GM18508 (cell line): Measurements from ENCODE around the gene DNAH14.
"Not testable (repeated sequence)": the region's sequence is repeated elsewhere in the genome, so short reads cannot be mapped to it uniquely, and the experiment has no call there.

Experiments
- ATAC-seq: cut with Tn5 transposase; IDR thresholded peaks from one replicate; pipeline ENCODE4 v1.9.1; 2021; ENCODE audit warnings: moderate number of reproducible peaks; ENCODE audit not compliant: insufficient read depth, unreplicated experiment

DNAH14 gene

GRCh38 chr1:224989615-224990014, 60.1 kb downstream of the DNAH14 start:
- no peak for ATAC-seq

DNA sequence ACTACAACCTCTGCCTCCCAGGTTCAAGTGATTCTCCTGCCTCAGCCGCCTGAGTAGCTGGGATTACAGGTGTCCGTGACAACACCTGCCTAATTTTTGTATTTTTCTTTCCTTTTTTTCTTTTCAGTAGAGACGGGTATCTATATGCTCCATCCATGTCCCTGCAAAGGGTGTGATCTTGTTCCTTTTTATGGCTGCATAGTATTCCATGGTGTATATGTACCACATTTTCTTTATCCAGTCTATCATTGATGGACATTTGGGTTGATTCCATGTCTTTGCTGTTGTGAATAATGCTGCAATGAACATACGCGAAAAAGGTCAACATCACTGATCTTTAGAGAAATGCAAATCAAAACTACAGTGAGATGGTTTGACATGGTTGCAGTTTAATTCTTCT, 62.1 kb downstream of the DNAH14 start:
- ATAC-seq: not testable (repeated sequence)

DNA sequence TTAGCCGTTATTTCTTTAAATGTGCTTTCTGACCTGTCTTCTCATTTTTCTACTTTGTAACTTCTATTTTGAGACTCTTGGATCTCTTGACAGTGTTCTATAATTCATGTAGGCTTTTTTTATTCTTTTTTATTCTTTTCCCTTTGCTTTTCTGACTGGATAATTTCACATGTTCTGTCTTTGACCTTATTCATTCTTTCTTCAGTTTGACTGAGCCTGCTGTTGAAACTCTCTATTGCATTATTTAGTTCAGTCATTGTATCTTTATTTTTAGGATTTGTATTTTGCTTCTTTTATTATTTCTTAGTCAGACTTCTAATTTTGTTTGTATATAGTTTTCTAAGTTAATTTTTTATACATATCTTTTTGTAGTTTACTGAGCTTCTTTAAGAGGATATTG, 66.1 kb downstream of the DNAH14 start:
- ATAC-seq: no peak

DNA sequence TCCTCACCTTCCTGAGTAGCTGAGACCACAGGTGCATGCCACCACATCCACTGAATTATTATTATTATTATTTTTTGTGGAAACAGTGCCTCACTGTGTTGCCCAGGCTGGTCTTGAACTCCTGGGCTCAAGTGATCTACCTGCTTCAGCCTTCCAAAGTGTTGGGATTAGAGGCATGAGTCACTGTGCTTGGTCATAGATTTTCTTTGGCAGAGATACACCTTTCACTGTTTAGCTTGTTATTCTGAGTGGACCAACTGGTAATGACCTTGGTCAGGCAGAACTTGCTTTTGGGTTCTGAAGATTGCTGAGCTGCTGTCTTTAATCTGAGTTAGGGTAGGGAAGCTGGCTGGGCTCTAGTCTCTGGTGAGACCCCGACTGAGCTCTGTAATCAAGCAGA, 66.8 kb downstream of the DNAH14 start:
- no peak for ATAC-seq

DNA sequence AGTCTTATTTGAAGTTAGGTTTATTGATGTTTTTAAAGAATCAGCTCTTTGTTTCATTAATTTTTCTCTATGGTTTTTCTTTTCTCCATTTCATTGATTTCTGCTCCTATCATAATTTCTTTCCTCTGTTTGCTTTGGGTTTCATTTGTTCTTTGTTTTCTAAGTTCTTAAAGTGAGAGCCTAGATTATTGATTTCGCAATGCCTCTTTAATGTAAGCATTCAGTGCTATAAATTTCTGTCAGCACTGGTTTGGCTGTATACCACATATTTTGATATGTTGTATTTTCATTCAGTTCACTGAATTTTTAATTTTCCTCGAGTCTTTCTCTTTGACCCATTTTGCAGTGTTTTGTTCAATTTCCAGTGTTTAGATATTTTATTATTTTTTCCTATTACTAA, 68.7 kb downstream of the DNAH14 start:
- ATAC-seq: no peak

DNA sequence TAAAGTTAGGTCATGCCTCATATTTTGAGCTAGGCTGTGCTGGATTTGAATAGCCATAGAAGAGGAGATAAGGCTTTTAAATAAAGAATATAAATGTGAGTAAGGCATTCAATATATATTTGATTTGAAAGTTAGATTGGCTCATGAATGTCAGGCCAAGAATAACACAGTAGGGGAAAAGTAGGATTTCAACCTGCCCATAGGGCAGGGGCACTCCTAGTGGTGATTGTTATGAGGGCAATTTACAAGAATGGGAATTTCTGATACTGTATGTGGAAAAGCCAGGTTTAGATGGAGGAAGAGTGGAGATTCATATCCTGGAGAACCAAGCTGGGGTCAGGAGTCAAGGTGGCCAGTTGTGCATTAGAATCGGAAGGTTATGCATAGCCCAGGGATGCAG, 74.9 kb downstream of the DNAH14 start:
- ATAC-seq: no peak

- ATAC-seq: not testable (repeated sequence)
These were observed 76.9 kb downstream of the DNAH14 start for GRCh38 chr1:225006352-225006751.

GRCh38 chr1:225008050-225008449, 78.6 kb downstream of the DNAH14 start:
- not testable (repeated sequence) for ATAC-seq

GRCh38 chr1:225021037-225021436, 91.6 kb downstream of the DNAH14 start:
- no peak for ATAC-seq

DNA sequence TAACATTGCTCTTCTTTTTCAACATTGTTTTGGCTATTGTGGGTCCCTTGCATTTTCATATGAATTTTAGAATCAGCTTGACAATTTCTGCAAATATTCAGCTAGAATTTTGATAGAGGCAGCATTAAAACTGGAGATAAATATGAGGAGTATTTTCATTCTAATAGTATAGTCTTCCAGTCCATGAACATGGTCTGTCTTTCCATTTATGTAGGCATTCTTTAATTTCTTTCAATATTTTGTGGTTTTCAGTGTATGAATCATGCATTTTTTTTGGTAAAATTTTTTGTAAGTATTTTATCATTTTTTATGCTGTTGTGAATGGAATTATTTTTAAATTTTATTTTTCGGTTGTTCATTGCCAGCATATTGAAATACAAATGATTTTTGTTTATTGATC, 97.2 kb downstream of the DNAH14 start:
- no peak for ATAC-seq

DNA sequence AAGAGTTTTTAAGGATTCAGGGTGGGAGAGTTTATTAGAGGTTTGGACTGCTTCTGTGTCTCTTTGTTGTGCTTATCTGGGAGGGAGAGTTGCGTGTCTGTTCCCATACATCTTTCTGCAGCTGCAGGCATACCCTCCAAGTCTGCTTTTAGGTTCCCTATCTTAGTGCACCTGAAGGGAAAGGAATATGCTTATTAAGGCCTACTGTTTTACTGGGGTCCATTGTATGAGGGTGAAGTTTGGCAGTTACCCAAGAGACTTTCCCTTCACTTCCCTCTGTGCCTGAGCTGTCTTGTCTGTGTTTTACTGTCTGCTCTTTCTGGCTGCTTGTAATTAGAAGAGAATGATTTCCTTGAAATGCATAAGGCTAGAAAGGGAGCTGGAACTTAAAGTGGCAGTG, 107.0 kb downstream of the DNAH14 start:
- not testable (repeated sequence) for ATAC-seq

DNA sequence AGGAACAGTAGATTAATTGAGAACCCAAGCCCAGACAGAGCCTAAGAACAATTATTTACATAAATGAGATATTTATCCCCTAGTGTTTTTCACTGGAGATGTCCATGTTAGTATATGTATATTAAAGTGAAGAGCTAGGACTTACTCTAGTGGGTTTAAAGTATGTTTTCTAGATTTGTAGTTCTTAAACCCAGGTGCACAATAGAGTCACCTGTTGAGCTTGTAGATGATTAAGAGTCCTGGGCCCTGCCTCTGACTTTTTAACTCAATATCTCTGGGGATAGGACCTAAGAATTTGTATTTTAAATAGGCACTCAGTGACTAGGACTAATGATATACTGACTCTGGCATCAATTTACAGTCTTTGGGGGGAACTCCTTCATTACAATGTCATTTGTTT, 112.8 kb downstream of the DNAH14 start:
- no peak for ATAC-seq

- ATAC-seq: no peak
These were observed 114.8 kb downstream of the DNAH14 start for GRCh38 chr1:225044258-225044657.

- no peak for ATAC-seq
These were observed 120.1 kb downstream of the DNAH14 start for GRCh38 chr1:225049594-225049993.

GRCh38 chr1:225063722-225064121, 134.2 kb downstream of the DNAH14 start:
- no peak for ATAC-seq

- no peak for ATAC-seq
These were observed 141.5 kb downstream of the DNAH14 start for GRCh38 chr1:225070972-225071371.

- ATAC-seq: no peak
These were observed 167.7 kb downstream of the DNAH14 start for GRCh38 chr1:225097175-225097574.

DNA sequence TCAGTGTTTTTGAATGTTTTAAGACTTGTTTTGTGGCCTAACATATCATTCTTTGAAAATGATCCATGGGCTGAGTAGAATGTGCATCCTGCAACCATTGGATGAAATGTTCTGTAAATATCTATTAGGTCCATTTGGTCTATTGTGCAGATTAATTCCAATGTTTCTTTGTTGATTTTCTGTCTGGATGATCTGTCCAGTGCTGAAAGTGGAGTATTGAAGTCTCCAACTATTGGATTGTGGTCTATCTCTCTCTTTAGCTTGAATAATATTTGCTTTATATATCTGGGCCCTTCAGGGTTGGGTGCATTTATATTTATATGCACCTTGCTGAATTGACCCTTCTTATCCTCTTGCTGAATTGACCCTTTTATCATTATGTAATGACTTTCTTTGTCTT, 181.5 kb downstream of the DNAH14 start:
- no peak for ATAC-seq

DNA sequence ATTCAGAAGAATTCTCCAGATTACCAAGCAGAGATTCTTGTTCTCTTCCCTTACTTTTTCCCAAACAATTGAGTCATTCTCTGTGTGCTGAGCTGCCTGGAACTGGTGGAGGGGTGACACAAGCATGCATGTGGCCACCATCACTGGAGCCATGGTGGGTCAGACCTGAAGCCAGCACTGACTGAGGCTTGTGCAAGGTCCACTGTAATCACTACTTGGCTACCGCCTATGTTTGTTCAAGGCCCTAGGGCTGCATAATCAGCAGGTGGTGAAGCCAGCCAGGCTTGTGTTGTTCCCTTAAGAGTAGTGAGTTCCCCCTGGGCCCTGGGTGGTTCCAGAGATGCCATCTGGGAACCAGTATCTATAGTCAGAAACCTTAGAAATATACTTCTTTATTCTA, 183.8 kb downstream of the DNAH14 start:
- no peak for ATAC-seq

GRCh38 chr1:225114354-225114990, 185.0 kb downstream of the DNAH14 start:
- no peak for ATAC-seq

GRCh38 chr1:225119307-225119706, 189.8 kb downstream of the DNAH14 start:
- no peak for ATAC-seq

GRCh38 chr1:225121095-225121494, 191.6 kb downstream of the DNAH14 start:
- ATAC-seq: no peak

DNA sequence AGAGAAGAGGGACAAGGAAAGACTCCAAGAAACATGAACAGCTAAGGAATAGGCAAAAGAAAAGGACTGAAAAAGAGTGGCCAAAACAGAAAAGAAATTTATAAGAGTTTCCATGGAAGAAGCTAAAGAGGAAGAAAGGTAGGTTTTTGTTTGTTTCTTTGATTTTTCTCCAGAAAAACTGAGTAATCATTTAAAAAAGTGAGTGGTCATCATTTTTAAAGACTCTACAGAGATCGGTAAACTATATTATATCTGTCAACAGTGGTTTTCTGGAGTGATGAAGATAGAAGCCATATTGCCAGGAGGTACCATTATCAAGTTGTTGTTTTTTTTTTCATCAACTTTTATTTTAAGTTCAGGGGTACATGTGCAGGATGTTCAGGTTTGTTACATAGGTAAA, 202.4 kb downstream of the DNAH14 start:
- ATAC-seq: no peak
